HG03196 (cell line): ENCODE measurements around the gene PEX5L.
A peak's percentile ranks its signal among the peaks of the same experiment; 100 is the strongest.
"Not testable (repeated sequence)": the region's sequence is repeated elsewhere in the genome, so short reads cannot be mapped to it uniquely, and the experiment has no call there.

Experiments
- ATAC-seq: cut with Tn5 transposase; IDR thresholded peaks from one replicate; pipeline ENCODE4 v1.9.1; 2021; ENCODE audit not compliant: unreplicated experiment

The PEX5L gene

DNA sequence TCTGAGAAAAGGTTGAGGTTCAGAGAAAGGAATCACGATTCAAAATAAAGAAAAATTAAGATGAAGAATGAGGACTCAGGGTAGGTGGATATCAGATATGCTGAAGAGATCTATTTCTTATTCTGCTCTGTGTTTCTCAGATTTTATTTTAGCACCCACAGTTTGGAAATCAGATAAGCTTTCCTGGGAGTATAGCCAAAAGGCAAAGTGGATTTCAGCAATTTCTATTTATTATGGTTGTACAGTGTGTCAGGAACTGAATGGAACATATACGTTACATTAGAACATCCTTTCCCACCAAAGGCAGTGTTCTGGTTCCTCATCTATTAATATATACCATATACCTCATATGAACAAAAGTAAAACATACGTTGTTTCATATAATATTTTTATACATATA is 18.9 kb downstream of the PEX5L start:
- no peak for ATAC-seq

DNA sequence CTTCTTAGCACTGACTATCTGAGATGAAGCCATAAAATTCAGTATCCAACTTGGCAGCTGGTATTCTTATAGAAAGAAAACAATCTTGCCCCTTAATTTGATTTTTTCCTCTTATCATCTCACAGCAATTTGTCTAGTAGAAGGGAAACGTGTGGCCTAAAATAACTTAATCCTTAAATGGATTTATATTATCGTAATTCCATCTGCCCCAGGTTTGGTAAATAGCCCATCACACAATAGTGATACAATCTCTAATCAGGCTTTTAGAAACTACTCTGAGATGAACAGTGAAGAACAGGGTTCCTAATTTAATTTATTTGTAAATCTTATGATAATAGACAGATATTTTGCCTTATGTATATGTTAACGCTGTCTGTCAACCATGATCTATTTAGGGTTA is 24.8 kb downstream of the PEX5L start:
- ATAC-seq, result no peak

DNA sequence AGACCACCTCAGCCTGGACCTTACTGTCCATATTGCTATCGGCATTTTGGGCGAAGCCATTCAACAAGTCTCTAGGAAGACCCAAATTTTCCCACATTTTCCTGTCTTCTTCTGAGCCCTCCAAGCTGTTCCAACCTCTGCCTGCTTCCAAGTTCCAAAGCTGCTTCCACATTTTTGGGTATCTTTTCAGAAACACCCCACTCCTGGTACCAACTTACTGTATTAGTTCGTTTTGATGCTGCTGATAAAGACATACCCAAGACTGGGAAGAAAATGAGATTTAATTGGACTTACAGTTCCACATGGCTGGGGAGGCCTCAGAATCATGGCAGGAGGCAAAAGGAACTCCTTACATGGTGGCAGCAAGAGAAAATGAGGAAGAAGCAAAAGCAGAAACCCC is 28.4 kb downstream of the PEX5L start:
- ATAC-seq, result not testable (repeated sequence)

DNA sequence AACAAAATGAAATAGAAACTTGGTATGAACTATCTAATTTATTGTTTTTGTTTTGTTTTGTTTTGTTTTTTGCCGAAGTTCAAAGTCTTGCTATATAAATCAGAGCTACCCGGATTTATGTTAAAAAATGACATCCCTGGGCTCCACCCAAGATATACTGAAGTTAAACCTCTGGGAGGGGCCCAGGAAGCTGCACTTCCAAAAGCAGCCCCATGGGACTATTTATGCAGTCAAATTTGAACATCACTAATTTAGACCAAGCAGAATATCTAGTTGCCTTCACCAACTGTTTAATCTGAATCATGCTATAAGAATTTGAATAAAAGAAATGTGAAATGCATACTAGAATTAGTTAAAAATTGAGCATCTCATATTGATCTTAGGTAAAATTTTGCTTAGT is 32.2 kb downstream of the PEX5L start:
- ATAC-seq, result no peak

DNA sequence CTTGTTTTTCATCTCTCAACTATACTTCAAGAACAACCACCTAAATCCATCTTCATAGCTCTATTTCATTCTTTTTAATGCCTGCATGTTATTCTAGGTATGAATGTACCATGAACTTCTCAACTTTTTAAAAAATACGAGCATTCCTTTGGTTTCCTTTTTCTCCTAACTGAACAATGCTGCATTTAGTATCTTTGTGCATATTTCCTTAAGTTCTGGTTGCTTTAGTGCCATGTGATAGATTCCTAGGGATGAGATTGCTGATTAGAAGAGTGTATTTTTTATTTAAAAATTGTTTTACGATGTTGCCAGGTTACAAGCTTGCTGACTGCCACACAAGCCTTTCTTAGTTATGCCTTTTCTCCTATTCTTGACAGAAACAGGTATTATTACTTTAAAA is 34.7 kb downstream of the PEX5L start:
- ATAC-seq, result no peak

DNA sequence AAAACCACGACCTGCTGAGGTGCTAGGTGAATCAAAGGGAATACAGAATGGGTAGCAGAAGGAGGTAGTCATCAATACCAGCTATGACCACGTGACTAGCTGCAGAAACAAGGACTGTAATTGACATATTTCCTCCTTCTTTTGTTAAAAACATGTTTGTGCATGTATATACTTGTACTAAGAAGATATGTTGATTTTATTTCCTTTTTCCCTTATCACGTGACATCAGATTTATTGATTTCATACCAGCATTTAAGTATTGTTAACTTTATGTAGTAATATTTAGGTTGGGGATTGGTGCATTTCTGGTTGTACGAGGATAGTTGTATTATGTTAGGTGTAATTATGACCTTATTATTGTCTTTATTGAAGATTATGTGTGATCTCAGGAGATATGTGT is 36.2 kb downstream of the PEX5L start:
- ATAC-seq, result no peak

DNA sequence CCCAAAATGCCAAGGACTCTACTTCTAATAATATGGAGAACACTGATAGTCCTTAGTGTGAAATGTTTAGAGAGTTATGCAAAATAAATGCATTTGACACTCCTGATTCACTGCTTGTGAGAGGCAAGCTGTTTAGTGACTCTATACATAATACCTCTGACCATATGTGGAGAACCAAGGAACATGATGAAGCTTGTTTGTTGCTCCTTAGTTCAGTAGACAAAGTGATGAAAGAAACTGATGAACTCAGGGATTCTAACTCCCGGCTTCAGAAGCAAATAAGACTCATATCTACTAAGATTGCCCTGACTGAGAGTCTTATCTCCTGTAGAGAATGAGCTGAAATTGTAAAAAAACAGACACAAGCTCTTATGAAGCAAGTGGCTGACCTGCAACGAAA is 41.3 kb downstream of the PEX5L start:
- ATAC-seq, result no peak

DNA sequence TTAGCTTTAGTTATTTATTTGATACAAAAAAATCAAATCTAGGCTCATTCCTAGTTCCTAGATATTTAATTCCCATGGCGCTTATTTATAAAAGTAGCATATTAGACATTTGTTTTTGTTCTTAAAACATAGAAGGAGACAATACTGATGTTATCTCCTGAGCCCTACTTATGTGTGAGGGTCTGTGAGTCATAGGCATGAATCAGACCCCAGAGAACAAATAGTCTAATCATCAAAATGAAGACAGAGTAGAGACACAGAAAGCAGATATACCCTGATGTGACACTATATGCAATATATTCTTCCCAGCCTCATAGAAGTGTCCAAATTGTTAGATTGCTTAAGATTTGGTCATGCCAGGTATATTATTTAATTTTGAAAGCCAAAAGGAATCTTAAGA is 44.9 kb downstream of the PEX5L start:
- ATAC-seq, result no peak

DNA sequence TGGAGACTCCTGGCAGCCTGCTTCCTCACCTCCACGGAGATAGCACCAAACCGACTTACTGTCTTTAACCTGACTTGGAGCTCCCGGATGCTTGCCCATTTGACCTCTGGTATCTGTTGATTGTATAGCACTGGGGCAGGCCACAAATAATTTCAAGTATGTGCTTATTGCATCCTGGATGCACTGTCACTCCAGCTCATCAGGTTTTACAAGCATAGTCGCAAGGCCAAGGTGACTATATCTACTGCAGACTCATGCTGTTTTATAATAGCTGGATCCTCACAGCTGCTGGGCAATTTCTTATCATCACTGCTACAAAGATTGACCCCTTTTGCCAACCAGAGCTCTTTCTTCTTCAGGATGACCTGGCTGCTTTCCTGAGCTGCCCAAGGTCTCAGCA is 45.6 kb downstream of the PEX5L start:
- no peak for ATAC-seq

DNA sequence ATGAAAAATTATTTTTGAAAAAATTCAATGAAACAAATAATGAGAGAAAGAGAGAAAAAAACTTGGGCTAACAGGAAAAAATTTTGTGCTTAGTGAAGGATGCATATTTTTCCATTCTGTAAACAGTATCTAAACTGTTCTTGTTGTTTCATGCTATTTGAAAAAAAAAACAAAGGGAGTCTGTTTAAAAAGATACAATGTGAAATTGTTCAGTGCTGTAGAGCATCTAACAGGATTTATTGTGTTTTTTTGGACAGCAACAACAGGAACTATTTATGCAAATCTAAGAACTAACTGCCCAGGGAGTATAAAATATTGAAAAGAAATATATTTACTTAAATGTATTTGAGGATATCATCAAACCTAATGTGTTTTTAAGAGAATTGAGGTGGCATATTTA is 55.1 kb downstream of the PEX5L start:
- ATAC-seq, result no peak

DNA sequence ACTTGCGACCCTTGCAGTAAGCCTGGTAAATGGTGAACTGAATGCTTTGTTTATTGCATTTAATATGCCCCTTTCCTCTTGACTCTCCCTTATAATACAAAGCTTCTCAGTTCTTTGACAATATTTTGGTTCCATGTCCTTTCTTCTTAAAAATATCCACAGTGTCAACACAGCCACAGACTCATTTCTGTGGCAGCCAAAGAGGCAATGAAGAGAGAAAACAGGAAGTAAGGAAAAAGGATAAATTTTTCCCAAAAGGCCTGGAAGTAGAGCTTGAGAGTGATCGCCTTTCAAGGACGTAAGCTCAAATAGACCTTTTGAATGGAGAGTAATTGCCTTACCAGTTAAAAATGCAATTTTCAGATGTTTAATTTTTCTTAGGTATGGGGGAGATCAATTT is 59.4 kb downstream of the PEX5L start:
- ATAC-seq, result no peak

DNA sequence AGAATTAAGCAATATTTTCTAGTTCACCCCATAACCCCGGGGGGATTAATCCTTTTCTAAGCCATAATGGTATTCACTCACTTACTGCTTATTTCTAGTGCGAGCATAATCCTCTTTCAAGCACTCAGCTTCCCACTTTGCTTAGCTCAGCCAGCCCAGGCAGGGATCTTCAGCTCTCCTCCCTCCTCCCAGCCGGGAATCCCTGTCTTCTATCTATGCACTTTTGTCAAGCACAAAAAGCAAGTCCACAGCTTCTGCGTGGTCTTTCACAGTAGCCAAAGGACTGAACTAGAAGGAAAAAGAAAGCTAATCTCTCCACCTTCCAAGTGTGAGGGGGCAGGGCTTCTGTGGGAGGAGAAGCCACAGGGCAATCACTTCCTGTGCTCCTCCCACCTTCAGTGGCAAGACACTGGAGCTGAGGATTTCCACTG is 62.8 kb downstream of the PEX5L start:
- no peak for ATAC-seq

DNA sequence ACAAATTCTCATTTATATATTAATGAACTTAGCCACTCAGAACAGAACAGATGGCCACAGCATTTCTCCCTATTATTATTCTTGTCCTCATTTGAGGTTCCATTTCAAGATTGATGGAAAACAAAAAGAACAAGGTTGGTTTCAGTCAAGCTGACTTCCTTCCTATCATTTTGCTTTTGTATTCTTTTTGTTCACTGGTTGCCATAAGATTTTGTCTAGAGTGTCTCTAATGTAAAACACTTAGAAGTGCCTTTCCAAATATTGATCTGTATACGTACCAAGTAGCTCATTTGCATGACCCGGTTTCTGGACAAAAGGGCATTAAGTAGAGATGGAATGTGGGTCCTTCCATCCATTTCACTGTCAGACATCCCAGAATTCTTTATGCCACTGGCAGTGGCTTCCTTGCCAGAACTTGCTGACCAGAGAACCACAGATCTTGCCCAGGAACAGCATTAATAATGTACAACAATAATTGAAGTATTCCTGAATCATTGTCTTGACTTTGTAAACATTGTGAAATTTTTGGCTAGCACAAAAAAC is 63.8 kb downstream of the PEX5L start:
- ATAC-seq, result no peak

DNA sequence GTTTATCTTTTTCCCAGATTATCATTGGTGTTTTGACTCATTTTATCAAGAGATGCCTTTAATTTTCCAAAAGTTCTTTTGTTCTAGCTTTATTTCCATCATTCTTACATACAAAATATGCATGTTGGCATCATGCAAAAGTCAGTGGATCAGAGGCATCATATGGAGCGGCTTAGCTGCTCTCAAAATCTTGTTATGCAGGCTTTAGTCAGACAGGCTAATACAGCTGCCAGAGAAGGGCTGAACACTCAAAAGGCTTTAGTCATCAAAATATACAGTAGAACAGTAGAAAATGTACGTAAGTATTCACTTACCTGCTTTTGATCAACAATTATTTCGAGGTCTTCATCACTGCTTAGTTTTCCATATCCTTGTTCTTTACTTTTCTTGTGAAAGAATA is 65.5 kb downstream of the PEX5L start:
- ATAC-seq, result no peak

DNA sequence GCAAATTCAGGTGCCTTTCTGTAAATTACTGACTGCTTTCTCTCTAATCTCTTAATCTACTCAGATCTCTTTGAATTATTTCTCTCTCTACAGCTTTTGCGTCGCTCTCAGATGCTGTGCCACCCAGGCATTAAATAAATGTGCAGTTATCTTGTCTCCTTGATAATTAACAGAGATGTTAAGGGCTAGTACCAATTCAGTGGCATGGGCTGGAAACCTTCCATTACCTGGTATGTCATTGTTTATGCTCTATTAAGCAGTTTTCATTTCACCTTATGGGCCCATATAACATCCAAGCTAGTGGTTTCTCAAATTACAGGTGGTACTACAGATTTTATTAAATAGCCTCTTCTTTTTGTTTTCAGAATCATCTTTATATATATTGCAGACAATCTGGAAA is 66.0 kb downstream of the PEX5L start:
- no peak for ATAC-seq

DNA sequence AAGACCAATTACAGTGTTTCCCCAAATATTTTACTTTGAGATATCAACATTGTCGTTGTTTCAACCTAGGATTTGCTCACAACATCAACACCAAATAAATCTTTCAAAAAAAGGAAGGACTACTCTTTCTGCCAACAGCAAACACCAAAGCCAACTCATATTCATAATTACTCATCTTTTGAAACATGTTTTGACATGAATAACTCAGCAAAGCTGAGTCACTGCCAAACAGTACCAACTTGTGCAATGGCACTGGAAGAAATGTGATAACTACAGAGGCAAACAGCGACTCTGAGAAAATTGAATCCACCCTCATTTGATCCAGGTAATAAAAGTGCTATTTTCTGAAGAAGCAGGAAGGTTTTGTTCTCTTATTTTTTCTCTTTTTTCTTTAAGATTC is 67.2 kb downstream of the PEX5L start:
- no peak for ATAC-seq

DNA sequence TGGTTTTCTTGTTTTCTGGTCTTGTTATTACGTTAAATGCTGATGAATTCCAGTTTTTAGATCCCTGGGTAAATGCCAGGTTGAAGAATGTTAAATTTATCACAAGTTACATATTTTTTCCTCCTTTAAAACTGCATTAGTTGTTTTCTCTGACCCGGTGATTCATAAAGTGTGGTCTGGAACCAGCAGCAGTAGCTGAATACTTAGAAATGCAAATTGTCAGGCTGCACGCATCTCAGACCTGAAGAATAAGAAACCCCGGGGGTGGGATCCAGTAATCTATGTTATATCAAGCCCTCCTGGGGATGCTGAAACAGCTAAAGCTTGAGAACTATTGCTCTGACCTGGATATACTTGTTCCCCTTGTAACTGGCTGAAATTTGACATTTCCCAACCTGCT is 69.1 kb downstream of the PEX5L start:
- ATAC-seq, result peak; percentile 84

DNA sequence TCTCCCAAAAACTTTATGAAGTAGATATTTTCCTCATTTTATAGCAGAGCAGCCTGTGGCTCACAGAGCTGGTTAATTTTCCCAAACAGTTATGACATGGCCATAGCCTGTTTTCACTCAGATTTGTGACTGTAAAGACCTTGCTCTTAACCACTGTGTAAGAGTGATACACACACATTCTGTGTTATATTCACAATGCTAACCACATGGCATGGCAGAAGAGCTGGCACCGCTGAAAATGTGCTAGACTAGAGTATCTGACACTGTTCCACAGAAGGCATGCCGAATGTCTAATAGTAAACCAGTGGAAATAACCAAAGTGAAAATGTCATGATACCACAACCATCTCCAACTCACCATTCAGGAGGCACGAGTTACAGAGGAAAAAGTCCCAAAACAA is 71.8 kb downstream of the PEX5L start:
- no peak for ATAC-seq

DNA sequence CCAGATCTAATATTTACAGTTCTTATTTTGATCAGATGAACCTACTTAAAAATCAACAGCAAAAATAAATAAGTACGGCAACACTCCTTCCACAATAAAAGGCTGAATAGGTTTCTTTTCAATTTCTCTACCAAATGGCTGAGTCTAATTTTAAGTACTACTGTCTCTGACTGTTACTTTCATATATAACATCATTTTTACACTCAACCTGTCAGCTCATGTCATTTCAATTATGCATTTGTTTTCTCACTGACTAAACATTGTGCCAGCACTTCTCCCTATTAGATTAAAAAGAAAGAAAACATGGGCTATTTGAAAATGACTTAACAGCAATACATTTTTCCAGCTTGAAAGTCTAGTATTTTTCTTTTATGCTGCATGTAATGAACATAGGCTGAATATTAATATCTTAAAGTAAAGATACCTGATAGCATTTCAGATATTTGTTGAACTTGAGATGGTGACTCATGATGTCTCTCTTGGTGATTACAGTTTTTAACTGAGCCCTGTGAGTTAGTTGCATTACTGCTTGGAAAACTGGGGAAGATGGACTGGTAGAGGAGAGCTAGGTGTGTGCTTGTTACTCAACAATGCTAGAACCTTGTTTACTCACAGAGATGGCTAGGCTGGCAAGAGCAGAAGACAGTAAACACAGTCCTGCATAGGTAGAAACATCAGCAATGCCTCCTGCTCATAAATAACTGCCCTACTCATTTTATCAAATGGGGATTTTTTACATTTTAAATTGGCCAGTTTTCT is 73.9 kb downstream of the PEX5L start:
- ATAC-seq, result no peak

DNA sequence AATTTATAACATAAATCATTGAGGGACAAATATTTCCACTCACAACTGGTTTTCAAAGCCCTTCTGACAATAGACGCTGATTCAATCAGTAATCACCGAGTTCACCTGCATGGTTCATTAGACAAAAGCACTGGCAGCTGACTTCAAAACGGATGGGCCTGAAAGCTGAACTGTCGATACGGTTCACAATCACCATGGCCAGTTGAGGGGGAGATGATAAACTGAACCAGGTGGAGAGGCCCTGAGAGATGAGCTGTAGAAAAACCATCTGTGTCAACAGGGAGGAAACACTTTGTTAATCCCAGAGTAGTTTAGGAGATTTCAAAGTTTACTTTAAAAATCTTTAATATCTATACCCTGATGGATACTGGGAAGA is 75.0 kb downstream of the PEX5L start:
- peak; percentile 85 for ATAC-seq

DNA sequence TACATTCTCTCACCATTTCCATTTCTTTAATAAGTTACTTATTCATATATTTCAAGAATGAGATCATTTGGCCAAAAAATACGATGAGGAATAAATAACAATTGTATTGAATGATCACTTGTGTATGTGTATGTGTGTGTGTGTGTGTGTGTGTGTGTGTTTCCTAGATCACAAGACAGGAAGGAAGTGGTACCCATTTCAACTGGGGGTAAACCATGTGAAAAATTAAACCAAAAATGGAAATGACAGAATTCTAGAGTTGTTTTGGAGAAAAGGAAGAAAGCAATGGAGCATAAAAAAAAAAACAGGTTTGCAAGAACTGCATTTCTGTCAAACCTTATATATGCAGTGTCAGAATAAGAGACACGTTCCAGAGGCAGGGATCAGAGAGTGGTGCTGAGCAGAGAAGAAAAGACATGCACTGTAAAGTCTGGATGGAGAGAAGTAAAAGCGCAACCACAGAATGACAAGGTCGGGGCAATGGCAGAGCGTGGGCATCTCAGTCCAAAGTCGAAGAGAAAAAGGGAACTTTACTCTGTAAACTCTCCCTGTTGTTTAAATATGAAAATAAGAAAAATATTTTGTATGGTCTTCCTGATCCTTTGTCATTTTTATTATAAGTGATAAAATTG is 75.5 kb downstream of the PEX5L start:
- peak; percentile 19 for ATAC-seq

DNA sequence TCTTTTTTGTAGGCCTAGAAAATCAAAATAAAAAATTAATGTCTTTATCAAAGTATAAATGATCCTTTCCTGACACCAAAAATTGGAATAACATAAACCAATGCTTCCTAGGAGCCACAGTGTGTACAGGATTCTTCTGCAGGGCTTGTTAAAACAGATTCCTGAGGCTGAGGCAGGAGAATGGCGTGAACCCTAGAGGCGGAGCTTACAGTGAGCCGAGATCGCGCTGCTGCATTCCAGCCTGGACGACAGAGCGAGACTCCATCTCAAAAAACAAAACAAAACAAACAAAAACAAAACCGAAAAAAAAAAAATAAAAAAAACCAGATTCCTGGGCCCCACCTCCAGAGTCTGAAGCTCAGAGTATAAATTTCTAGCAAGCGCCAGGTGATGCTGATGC is 78.0 kb downstream of the PEX5L start:
- ATAC-seq, result no peak

DNA sequence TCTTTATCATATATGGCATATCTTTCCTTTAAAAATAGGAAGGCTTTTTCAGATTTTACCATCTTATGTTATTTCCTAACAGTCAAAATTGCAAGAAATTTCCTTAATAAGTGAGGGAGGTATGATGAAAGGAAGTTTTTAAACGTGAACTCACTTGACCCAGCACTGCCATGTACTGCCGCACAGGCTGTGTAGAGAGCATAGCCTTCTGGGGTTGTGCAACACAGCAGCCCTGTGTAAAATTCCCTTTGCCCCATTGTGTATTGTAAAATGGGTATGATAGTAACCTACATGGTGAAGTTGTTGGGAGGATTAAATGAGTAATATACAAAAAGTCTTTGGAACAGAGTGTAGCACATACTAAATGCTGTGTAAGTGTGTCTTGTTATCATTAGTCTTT is 78.6 kb downstream of the PEX5L start:
- no peak for ATAC-seq
